GM19099 (cell line): ENCODE data around the gene KLF7.

Experiments used
- POLR2A ChIP-seq: IDR thresholded peaks from 3 replicates; pipeline ENCODE4 v1.6.1; 2011; ENCODE audit warnings: low read depth; ENCODE audit not compliant: insufficient read length; ENCODE audit errors: extremely low read depth

Gene KLF7

GRCh38 chr2:207108440-207108839 lies 57.3 kb downstream of the KLF7 start:
- no peak for TF ChIP-seq POLR2A

DNA sequence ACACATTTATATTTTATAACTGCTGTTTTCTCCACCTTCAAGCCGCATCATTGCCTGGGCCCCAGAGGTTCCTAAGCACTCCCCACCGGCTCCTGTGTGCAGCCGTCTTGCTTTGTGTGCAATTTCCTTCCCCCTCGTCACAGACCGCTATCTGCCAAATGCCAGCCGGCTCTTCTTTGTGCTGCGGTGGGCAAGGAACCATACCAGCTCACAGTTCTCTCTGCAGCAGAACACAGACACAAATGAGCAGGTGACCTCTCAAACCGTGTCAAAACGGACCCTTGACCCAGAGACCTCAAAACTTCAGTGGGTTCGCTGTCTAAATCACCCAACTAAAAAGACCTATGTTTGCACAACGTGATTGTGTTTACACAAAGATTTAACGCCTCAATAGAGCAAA lies 58.2 kb downstream of the KLF7 start:
- TF ChIP-seq POLR2A = no peak

GRCh38 chr2:207107131-207107530 lies 58.6 kb downstream of the KLF7 start:
- TF ChIP-seq POLR2A = no peak

- TF ChIP-seq POLR2A = no peak
Observed at GRCh38 chr2:207103132-207103531, 62.6 kb downstream of the KLF7 start.

DNA sequence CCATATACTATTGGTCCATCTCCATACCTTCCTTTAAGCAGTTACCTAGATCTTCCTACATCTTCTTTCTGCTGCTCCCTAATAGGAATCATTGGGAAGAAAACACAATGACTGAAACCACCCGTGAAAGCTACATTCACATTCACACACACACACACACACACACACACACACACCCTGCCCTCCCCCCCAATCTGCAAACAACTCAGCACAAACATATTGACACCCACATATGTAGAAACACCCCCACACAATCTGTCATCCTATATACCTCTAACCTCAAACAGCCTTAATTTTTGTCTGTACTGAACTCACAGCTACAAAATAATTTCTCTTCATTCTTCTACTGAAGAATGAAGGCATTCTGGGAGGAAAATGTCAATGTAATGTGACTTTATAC lies 63.8 kb downstream of the KLF7 start:
- no peak for TF ChIP-seq POLR2A

DNA sequence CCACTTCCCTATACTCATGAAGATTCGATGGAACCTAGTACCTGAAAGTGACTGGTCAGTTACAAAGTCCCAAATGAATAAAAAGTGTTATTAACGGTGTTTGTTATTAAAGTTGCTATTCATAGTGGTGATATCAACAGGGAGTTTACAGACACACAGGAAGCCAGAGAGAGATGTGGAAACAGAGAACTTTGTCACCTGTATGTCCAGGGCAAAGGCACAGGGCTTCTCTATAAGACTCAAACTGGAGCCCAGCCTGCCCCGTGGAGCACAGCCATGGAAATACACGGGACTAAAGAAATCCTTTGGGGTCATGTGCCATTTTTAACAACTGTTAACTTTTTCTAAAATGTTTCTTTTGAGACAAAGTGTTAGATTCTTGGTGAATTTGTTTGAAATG lies 68.5 kb downstream of the KLF7 start:
- no peak for TF ChIP-seq POLR2A

DNA sequence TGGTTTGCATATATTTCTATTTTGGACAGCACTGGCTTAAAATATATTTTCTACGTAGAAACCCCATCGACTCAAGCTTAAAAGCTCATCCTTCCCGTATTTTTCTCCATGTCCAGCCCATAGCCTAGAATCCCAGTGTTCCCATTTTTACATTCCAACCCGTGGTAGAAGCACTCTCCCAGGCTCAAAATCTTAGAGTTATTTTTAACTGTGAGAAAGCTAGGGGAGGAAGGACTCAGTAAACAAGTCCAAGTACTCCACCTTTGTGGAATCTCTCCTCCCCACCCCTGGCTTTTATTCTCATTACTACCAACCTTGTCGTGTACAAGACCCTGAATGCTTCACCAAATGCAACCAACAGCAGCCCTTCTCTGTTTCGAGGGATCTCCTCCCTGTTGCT lies 69.8 kb downstream of the KLF7 start:
- no peak for TF ChIP-seq POLR2A

DNA sequence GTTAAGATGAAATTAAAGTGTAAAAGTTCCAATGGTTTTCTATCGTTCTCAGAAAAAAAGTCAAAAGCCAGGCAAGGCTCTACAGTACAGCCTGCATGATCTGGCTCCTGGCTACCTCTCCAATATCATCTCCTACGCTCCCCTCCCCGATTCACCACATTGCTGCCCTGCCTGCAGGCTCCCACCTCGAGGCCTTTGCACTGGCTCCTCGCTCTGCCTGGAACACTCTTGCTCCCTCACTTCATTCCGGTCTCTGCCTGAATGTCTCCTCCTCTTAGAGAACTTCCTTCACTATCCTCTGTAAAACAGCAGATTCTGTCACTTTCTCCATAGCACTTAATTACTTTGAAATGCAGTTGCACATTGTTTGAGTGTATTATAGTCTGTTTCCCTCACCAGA lies 72.5 kb downstream of the KLF7 start:
- no peak for TF ChIP-seq POLR2A

- no peak for TF ChIP-seq POLR2A
Observed at GRCh38 chr2:207092818-207093217, 72.9 kb downstream of the KLF7 start.

DNA sequence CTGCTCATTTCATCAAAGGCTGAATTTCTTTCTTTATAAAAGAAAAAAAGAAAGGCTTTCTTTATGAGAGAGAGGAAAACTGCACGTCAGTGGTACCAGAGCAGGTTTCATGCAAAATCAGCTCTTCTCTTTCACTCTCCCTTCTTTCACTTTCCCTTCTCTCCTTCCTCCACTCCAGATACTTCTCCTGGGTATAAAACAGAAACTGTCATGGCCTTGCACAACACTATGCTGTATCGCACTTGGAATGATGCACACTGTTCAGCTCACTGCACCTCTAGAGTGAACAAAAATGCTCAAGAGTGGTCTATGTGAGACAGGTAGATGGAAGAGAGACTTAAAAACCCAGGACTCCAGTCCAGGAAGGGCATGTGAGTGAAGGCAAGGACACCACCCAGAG lies 73.8 kb downstream of the KLF7 start:
- TF ChIP-seq POLR2A = no peak

GRCh38 chr2:207091176-207091575 lies 74.6 kb downstream of the KLF7 start:
- no peak for TF ChIP-seq POLR2A

DNA sequence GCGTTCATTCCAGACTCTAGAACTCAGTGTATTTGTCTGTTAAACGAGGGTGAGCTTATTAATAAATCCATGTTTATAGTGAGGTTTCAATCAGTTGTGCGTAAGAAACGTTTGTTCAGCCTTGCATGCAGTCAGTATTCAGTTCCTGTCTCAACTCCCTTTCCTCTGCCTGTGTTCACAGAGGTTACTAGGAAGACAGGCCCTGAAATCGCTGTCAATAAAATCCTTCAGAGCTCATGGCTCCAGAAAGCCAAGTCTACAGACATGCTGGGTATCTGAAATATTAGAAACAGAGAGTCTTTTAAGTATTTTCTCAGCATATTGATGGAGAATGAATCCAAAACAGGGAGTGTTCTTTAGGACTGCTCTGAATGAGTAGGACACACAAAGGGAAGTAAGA lies 75.4 kb downstream of the KLF7 start:
- no peak for TF ChIP-seq POLR2A

DNA sequence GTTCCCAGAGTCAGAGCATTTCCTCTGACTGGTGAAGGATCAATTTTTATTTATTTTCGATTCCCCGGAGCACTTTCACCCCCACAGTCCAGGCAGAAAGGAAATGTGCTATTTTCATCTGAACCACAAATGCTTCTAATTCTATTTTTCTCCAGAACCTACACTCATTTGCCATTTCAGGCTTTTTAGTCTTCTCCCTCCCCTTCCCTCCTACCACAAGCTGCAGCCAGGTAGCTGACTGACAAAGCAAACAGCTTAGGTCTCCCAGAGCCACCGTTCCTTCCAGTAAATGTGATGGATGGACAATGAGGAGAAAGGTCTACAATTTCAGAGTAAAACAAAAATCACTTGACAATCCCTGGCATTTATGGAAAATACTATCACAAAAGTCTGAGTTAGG lies 76.9 kb downstream of the KLF7 start:
- TF ChIP-seq POLR2A = no peak

DNA sequence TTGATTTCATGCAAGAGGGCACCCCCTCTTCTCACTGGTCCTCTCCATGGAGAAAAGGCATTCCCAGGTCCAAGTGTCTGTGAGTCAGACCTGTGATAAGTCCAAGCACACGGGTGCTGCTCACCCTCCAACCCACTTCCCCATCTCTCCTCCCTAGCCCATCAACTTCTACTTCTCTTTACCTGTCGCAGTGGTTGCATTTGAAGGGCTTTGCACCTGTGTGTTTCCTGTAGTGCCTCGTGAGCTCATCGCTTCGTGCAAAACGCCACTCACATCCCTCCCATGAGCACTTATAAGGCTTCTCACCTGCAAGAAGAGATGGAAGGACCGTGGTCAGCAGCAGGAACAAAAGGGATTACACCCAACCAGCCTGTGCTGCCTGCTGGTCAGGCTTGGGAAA lies 77.5 kb downstream of the KLF7 start:
- no peak for TF ChIP-seq POLR2A

DNA sequence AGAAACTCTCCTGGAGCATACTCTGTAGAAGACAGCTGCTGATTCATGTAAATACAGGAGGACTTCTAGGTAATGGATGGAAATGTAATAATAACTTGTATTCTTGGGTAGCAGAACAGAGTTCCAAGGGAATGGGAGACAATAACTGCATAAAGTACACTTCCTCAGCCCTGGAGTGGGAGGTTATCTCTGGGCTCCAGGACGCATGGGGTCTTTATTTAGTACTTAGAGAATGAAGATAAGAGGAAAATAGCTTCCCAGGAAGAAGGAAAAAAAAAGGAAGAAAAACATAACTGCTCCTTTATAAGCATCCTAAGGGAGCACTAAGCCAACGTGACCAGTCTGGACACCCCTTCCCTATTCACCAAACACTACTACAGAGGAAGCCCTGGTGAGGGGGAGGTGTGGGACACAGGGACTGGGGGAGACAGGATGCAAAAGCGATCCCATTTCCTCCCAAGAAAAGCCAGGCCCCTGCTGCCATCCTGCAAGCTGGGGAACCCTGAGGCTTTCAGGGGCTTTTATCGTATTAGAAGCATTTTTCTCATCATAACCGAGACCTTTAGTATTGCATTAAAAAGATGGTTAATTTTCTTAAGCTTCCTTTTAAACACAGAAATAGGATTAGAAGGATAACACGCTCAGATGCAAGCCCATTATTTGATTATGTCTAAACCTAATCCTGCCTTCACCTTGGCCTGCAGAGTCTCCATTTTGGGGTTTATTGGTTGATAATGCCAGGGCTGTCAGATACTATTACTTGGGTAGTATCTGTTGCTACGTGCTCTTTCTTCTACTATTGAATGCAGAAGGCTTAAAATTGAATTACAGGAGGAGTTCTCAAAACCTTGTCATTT lies 78.5 kb downstream of the KLF7 start:
- no peak for TF ChIP-seq POLR2A

DNA sequence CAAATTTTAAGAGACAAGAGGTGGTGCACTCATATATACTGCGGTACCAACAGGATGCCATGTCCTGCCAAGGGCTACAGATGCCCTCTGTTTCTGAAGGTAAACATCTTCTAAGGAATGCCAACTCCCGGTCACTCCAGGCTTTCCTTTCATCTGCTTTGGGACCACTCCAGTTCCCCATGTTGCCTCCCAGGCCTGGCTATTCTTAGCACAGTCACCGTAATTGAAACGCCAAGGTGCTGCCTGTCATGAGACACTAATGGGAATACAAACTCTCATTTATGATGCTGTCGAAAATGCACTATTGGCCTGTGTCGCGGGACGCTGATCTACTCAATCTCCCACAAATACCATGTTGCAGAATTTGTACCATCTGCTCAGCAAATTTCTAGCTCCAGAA lies 79.6 kb downstream of the KLF7 start:
- TF ChIP-seq POLR2A = no peak

DNA sequence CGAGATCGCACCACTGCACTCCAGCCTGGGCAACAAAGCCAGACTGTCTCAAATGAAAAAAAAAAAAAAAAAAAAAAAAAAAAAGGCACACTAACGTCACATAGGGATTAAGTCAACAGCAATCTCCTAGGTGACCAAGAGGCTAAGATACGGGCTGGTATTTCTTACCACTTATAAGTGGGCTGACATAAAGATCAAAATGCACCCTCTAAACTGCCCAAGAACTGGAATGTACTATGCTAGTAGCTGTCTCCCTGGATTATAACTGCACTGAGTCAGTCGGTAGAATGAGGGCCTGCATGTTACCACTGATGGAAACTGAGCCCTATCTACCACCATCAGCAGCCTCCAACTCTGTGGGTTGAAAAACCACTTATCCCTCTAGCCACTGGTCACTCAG lies 80.6 kb downstream of the KLF7 start:
- TF ChIP-seq POLR2A = no peak

DNA sequence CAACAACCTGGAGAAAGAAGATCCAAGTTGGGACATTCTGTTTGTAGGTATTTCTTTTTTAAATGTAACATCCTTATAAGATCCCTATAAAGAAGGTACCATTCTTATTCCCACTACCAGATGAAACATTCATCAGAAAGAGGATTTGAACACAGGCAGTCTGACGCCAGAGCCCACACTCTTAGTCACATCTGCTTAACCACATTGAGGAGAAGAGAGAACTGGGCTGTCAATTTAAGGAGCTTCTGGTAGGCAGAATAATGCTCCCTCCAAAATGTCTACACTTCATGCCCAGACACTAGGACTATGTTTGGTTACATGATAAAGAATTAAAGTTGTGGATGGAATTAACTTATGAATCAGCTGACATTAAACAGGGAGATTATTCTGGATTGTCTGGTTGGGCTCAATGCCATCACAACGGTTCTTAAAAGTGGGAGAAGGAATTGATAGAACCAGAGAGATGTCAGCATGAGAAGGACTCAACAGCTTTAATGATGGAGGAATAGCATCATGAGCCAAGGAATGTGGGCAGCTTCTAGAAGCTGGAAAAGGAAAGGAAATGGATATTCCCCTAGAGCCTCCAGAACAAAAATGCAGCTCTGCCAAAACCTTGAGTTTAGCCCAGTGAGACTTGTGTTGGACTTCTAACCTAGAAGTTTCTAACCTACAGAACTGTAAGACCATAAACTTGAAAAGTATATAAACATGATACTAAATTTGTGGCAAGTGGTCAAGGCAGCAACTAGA lies 82.2 kb downstream of the KLF7 start:
- TF ChIP-seq POLR2A = no peak
